Medulla oblongata (tissue), 1 donor: ENCODE measurements around the gene CDH4.
"Not testable (repeated sequence)": the region's sequence is repeated elsewhere in the genome, so short reads cannot be mapped to it uniquely, and the experiment has no call there.

ENCODE experiments used
- DNase-seq: peaks from one replicate; pipeline ENCODE4 v3.0.0-alpha.2; 2015; ENCODE audit errors: extremely low spot score

Gene CDH4

GRCh38 chr20:61840779-61841455 is 588.9 kb downstream of the CDH4 start:
- DNase-seq, result no peak

- DNase-seq, result no peak
Observed at GRCh38 chr20:61841551-61841950, 589.5 kb downstream of the CDH4 start.

- no peak for DNase-seq
Observed at GRCh38 chr20:61841966-61842365, 589.9 kb downstream of the CDH4 start.

GRCh38 chr20:61844621-61845020 is 592.6 kb downstream of the CDH4 start:
- DNase-seq, result no peak

DNA sequence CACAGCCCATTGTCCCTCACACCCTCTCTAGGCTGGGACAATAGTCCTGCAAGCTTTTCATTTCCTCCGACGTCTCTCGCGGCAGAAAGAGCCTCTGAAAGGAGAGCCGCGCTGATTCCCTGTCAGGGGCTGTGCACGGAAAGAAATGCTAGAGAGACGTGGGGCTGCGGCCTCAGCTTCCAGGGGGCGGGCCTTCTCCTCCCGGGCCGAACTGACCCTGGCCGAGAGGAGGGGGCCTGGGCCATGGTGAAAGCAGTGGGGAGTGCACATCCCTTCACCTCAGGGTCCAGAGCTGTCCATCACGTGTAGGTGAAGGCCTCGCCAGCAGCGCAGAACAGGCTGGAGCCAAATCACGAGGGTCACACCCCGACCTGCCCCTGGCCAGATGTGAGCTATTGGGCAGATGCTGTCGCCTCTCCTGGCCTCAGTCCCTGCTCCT is 593.2 kb downstream of the CDH4 start:
- DNase-seq, result no peak

GRCh38 chr20:61846074-61846473 is 594.0 kb downstream of the CDH4 start:
- no peak for DNase-seq

GRCh38 chr20:61846741-61847419 is 594.8 kb downstream of the CDH4 start:
- no peak for DNase-seq

- DNase-seq, result no peak
Observed at GRCh38 chr20:61847420-61847748, 595.3 kb downstream of the CDH4 start.

DNA sequence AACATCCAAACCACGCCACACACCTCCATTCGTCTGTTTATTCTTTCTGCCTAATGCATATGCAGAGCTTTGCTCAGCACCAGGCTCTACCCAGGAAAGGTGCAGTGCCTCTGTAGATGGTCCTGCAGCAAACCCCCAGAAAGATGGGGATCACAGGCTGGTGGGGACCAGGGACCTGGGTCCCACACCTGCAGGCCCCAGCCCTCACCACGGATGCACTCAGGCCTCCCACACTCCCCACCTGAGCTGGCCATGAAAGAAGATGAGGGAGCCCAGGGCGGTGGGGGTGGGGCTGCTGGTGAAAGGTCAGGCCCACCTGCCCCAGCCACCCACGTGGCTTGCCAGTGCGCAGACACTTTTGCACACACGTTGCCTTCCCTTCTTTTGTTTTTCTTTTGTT is 595.9 kb downstream of the CDH4 start:
- DNase-seq, result no peak

DNA sequence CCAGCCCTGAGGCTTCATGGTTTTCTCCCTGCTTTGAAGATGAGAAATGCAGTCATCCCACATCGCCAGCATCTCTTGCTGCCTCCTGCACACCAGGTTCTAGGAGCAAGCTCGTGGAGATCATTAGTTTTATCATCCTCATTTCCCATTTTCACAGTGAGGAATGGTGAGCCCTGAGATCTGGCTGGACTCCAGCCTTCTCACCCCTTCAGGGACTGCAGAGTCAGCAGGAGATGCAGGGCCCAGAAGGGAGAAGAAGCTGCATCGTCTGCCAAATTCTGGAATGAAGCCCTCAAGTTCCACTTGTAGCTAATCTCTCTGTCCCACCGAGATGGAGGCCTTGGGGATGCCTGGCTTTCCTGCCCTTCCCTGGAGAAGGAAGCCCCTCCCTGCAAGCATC is 596.8 kb downstream of the CDH4 start:
- DNase-seq, result no peak

DNA sequence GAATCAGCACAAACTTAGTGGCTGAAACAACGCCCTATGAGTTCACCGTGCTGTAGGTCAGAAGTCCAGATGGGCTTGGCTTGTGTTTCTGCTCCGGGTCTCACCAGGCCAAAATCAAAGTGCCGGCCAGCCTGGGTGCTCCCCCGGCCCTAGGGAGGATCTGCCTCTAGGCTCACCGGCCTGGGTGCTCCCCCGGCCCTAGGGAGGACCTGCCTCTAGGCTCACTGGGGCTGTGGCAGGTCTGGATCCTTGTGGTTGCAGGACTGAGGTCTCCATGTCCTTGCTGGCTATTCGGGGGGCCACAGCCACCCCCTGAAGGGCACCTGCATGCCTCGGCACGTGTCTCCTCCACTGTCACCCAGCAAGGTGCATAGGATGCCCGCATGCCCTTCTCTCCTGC is 597.3 kb downstream of the CDH4 start:
- DNase-seq, result no peak

DNA sequence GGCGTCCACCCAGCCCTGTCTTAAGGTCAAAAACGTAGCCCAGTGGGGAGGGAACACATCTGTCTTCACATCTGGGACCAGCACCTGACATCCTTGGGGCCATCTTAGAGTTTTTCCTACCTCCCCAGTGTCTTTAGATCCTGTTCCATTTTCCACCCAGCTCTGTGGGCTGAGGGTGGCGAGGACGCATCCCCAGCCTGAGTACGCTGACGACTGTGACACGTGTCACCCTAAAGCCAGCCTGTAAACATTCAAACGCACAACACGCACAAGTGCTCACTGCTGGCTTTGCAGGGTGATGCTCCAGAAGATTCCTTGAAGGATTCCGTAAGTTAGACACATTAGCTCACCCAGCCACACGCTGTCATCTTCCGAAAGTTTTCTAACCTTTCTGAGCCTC is 597.8 kb downstream of the CDH4 start:
- no peak for DNase-seq

DNA sequence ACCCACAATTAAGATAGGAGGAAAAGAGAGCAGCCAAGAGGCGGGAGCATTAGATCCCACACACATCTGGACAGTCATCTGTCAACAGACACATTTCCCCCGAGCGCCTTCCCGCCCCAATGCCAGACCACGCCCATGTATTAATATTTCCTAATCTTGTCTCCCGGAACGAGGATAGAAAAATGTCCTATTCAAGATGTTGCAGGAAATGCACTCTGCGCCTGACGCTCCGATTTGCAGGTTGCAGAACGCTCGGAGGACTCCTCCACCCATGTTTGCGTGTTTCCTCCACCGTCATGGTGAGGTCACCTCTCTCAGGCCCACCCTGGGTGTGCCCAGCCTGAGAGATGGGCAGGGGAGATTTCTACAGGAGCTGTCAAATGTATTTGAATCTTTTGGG is 598.4 kb downstream of the CDH4 start:
- no peak for DNase-seq

GRCh38 chr20:61850926-61851900 is 599.2 kb downstream of the CDH4 start:
- DNase-seq, result no peak

GRCh38 chr20:61852268-61853072 is 600.4 kb downstream of the CDH4 start:
- no peak for DNase-seq

DNA sequence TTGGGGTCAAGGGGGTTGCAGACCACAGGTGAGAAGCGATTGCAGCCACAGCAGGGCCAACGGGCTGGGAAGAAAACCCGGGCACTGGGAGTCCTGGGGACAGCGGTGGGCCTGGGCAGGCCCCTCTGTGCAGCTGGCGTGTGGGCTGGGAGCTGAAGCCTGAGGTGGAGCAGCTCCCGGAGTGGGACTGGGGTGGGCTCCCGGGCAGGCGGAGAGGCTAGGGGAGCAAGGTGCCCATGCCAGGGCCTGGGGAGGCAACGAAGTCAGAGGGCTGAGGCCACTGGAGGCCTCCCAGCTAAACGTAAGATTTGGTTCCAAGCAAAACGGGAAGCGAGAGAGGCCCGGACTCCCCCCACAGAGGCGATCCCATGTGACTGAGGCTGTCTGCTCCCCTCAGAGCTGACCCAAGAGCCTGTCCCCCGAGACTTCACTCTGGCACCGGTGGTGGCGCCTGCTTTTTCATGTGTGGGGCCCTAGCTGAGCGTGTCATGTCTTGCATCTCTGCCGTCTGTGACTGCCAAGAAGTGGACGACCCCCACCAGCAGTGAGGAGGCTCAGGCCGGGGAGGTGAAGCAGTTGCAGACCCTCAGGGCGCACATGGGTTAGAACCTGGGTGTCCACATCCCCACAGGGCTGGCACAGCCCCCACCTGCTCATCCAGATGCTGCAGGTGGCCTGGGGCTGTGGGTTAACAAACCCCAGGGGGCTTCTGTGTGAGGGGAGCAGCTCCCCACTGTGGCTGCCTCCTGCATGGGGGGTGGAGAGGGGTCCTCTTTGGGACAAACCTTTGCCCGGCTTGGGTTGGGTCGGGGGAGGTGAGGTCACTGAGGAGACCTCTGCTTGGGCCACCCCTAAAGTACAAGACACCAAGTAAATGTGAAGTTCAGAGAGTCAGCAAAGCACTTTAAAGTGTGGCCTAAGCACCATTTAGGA is 601.3 kb downstream of the CDH4 start:
- no peak for DNase-seq

GRCh38 chr20:61854538-61854937 is 602.5 kb downstream of the CDH4 start:
- DNase-seq, result not testable (repeated sequence)

DNA sequence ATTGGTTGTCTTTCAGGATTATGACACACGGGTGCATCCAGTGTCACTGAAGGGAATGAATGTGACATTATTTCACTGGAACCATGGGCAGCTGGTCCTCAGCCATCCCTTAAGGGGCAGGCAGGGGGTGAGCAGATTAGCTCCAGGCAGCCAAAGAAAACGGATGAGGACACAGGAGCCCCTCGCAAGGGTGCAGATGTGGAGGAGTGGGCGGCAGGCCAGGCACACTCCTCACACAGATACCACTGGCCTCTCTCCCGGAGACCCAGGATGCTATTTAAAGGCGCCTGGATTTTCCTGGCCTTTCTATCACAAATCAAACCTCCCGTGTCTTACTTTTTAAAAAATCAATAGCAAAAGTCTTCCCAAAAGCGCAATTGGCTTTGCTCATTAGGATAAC is 603.2 kb downstream of the CDH4 start:
- no peak for DNase-seq

DNA sequence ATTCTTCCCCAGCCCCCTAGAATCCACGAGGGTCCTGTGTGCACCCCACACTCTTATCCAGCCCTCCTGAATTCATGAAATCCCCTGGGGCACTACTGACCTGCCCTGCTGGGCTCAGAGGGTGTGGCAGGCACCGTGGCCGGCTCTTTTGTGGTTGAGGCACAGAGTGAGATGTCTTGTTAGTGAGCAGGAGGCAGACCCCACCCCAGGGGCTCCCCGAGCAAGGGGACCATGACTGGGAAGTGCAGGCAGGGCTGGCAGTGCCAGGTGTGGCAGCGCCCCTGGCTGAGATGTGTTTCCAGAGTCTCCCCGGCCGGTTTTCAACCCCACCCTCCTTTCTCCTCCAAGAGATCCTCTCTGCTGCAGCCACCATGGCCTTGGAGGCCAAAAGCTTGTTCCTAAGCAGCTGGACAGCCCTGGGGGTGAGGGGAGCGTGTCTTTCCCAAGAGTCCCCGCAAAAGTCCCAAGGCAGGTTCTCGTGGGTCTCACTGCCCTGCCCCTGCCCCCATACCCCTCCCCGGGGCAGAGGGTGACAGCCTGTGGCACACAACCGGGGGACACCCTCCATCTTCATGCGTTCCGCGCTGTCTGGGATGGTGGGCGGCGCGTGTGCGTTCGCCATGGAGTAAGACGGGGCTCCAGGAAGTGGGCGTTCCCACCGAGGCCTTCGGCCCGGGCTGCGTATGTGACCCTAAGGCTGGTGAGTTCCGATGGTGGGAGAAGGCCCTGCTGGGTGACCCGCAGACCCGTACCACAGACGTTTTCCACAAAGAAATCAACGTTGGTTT is 604.8 kb downstream of the CDH4 start:
- DNase-seq, result no peak

DNA sequence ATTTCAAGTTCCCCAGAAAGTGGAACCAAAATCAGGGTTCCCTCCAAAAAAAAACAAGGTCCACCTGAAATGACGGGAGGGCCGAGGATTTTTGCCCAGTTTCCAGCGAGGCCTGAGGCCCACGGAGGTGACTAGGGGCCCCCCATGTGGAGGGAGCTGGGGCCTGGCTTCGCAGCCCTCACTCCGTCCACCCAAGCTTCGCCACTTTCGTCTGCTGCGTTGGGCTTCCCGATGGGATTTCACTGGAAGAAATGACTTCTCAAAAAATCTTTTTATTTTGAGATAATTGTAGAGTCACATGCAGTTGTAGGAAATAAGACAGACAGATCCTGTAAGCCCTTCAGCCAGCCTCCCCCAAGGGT is 605.3 kb downstream of the CDH4 start:
- no peak for DNase-seq
